Measurements from ENCODE around the gene INVS.
"Not testable (repeated sequence)": the region's sequence is repeated elsewhere in the genome, so short reads cannot be mapped to it uniquely, and the experiment has no call there.

Gene INVS

GRCh38 chr9:100098887-100099721, at the start of gene INVS, which contains the start of gene ERP44:
INVS (plus strand) TSS chr9:100099243; CDS start chr9:100104522, 5,279 bp downstream.
ERP44 (minus strand) TSS chr9:100099000; CDS start chr9:100098840, 160 bp downstream.
- DNase-seq (ENCODE audit: low spot score) = peak; percentile 97

DNA sequence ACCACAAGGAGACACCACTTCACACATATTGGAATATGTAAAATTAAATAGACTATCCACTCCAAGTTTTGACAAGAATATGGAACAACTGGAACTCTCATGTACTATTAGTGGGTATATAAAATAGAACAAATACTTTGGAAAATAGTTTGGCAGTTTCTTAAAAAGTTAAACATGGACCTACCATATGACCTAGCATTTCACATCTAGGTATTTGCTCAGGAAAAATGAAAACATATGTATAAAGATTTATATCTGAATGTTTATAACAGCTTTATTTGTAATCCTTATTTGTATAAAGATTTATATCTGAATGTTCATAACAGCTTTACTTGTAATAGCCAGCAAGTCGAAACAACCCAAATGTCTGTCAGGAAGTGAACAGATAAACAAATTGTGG, 49.5 kb upstream of the INVS start:
- DNase-seq (ENCODE audit: low spot score) = no peak

GRCh38 chr9:100052375-100052774, 46.7 kb upstream of the INVS start:
- DNase-seq (ENCODE audit: low spot score) = no peak

DNA sequence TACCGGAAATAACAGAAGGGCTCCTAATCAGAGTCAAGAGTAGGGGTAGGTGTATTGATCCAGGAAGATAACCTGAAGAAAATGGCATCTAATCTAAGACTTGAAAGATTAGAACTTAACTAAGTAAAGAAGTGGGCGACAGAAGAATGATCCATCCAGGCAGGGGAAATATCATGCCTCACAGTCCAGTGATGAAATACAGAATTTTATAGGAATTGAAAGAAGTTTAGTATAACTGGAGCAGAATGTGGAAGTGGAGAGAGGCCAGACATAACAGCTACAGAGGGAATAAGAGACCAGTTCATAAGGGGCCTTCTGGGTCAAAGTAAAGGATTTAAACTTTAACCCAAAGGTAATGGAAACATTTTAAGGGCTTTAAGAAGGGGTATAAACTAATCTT, 42.5 kb upstream of the INVS start:
- DNase-seq (ENCODE audit: low spot score) = no peak

DNA sequence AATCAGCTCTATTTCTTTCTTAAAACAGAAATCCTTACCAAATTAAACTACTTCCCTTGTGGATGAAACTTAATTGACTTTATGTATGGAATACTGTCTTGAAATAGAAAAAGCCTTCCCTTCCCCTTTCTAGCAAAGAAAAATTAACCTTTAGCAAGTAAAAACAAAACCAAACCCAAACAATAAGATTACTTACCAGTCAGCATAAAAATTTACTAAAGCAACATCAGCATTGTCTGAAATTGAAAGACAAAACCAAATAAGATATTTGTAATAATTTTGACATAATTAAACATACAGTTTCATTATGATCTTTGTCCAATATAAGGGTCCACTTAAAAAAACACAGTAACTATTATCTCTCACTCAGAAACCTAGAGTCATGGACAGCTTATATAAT, 41.4 kb upstream of the INVS start:
- no peak for DNase-seq (ENCODE audit: low spot score)

GRCh38 chr9:100058699-100059579, 40.1 kb upstream of the INVS start:
- no peak for DNase-seq (ENCODE audit: low spot score)

- DNase-seq (ENCODE audit: low spot score) = not testable (repeated sequence)
Observed at GRCh38 chr9:100062683-100063082, 36.4 kb upstream of the INVS start.

DNA sequence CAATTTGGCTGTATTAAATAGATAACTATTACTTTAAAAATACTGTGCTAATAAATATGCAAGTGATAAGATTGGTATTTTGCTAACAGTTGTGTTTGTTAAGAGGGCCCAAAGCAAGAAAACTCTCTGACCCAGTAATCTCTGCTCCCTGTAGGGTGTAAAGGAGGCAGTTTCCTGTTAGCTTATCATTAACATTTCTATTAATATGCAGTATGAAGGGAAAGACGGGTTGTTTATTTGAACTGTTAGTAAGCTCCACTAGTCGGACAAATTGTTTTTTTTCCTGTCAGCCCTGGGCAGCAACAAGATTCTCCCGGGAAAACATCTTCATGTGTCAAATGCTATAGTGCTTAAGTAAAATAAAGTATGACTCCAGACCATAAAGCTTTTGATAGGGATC, 35.9 kb upstream of the INVS start:
- DNase-seq (ENCODE audit: low spot score) = no peak

DNA sequence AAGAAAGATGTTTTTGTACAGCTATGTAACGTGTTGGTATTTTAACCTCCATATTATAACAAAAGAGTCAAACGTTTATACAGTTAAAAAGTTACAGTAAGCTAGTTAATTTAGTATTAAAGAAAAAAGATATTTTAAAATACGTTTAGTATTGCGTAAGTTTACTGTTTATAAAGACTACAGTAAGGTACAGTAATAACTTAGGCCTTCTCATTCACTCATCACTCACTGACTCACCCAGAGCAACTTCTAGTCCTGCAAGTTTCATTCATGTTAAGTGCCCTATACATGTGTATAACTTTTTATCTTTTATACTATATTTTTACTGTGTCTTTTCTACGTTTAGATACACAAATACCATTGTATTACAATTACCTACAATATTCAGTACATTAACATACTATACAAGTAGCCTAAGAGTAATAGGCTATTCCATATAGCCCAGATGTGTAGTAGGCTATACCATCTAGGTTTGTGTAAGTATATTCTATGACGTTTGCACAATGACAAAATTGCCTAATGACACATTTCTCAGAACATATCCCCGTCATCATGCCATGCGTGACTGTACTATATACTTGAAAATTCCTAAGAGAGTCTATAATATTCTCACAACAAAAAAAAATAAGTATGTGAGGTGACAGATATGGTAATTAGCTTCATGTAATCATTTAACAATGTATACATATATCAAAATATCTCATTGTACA, 34.0 kb upstream of the INVS start:
- DNase-seq (ENCODE audit: low spot score) = no peak

GRCh38 chr9:100066539-100066938, 32.5 kb upstream of the INVS start:
- no peak for DNase-seq (ENCODE audit: low spot score)

DNA sequence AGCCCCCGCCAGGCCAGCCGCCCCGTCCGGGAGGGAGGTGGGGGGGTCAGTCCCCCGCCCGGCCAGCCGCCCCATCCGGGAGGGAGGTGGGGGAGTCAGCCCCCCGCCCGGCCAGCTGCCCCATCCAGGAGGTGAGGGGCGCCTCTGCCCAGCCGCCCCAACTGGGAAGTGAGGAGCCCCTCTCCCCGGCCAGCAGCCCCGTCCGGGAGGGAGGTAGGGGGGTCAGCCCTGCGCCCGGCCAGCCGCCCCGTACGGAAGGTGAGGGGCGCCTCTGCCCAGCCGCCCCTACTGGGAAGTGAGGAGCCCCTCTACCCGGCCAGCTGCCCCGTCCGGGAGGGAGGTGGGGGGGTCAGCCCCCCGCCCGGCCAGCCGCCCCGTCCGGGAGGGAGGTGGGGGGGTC, 31.1 kb upstream of the INVS start:
- not testable (repeated sequence) for DNase-seq (ENCODE audit: low spot score)

DNA sequence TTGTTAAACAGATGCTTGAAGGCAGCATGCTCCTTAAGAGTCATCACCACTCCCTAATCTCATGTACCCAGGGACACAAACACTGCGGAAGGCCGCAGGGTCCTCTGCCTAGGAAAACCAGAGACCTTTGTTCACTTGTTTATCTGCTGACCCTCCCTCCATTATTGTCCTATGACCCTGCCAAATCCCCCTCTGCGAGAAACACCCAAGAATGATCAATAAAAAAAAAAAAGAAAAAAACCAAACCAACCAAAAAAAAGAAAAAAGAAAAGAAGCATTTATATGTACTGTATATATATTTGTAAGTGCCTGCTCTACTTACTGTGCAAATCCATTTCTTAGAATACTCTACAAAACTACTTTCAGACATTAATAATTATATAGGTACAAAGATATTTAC, 30.0 kb upstream of the INVS start:
- not testable (repeated sequence) for DNase-seq (ENCODE audit: low spot score)

- no peak for DNase-seq (ENCODE audit: low spot score)
Observed at GRCh38 chr9:100070104-100071041, 28.7 kb upstream of the INVS start.

- no peak for DNase-seq (ENCODE audit: low spot score)
Observed at GRCh38 chr9:100071271-100071670, 27.8 kb upstream of the INVS start.

- DNase-seq (ENCODE audit: low spot score) = no peak
Observed at GRCh38 chr9:100072805-100073204, 26.2 kb upstream of the INVS start.

DNA sequence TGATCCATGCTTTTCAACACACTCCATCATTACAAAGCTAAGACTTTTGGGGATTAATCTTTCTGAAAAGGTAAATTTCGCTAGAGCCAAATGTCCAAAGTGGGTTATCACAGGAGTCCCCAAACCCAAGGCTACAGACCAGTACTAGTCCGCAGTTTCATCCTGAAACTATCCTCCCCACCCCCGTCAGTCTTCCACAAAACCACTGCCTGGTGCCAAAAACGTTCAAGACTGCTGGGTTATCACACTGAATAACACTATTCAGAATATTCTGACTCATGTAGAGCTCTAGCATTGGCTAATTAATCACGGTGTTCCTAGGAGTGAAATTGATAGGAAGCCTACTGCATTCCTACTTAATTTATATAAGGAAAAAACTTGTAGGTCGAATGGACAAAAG, 24.9 kb upstream of the INVS start:
- DNase-seq (ENCODE audit: low spot score) = no peak

DNA sequence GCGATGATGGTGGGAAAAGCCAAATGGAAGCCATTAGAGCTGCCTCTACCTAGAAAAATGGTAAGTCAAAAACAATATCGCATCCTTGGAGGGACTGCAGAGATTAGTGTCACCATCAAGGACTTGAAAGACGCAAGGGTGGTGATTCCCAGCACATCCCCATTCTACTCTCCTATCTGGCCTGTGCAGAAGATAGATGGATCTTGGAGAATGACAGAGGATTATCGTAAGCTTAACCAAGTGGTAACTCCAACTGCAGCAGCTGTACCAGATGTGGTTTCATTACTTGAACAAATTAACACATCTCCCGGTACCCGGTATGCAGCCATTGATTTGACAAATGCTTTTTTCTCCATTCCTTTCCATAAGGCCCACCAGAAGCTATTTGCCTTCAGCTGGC, 24.1 kb upstream of the INVS start:
- DNase-seq (ENCODE audit: low spot score) = no peak

DNA sequence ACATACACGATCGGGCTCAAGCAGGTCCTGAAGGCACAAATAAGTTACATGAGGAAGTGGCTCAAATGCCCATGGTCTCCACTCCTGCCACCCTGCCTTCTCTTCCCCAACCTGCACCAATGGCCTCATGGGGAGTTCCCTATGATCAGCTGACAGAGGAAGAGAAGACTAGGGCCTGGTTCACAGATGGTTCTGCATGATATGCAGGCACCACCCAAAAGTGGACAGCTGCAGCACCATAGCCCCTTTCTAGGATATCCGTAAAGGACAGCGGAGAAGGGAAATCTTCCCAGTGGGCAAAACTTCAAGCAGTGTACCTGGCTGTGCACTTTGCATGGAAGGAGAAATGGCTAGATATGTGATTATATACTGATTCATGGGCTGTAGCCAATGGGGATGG, 22.8 kb upstream of the INVS start:
- not testable (repeated sequence) for DNase-seq (ENCODE audit: low spot score)

GRCh38 chr9:100082782-100083181, 16.3 kb upstream of the INVS start:
- no peak for DNase-seq (ENCODE audit: low spot score)

GRCh38 chr9:100083448-100084127, 15.5 kb upstream of the INVS start:
- no peak for DNase-seq (ENCODE audit: low spot score)

DNA sequence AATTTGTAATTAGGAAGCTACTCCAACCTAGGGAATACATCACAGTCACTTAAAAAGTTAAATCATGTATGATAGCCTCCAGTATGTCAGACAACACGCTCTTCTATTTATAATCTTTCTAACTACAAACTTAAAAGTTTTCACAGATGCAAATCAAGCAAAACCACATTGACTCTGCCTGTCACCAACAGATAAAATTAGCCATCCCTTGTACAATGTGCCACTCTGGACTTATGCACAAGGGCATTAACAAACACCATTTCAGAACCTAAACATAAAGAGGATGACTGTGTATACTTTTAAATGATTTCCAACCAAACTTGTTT, 15.0 kb upstream of the INVS start:
- DNase-seq (ENCODE audit: low spot score) = no peak

Measured in CD4-positive, alpha-beta T cell treated with Interleukin-15 for 4 hours (primary cell).